Measurements from ENCODE around the gene RNPS1. TPM values are rescaled to one million over a fixed set of nuclear protein-coding genes. Genes with fewer than 3 reads are reported as not detected.

RNPS1 gene
- total RNA-seq, 1 donor: 95.0 TPM

DNA sequence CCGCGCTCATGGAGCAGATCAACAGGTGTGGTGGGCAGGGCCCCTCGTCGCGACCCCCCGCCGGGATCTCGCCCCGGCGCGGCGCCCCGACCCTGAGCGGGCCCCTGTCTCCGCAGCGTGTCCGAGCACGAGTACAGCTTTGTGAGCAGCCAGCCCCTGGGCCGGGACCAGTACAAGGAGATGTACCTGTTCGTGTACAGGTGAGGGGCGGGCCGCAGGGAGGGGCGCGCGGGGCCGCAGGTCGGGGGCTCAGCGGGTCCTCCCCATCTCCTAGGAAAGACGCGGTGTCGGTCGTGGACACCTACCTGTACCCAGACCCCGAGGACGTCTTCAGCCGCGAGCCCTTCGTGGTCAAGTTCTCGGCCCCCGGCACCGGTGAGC, 30.8 kb downstream of the RNPS1 start:
- DNase-seq (ENCODE audit: low read depth): no peak
- peak overlapping the region; percentile 43 for H3K4me3 ChIP-seq (ENCODE audit: low read depth, low read length)
- TF ChIP-seq CTCF (IDR thresholded peaks at IDR 0.05; ENCODE audit: insufficient read depth, low read depth, low read length): no peak

- peak; percentile 18 for DNase-seq (ENCODE audit: low read depth)
- TF ChIP-seq CTCF (IDR thresholded peaks at IDR 0.05; ENCODE audit: insufficient read depth, low read depth, low read length): no peak
- H3K4me3 ChIP-seq (ENCODE audit: low read depth, low read length): peak within 1 kb of the TSS; percentile 43
Observed at GRCh38 chr16:2236337-2237101, 31.4 kb downstream of the RNPS1 start, which contains the start of gene DNASE1L2. Gene DNASE1L2, plus strand, starts transcription at chr16:2236444. Its CDS starts 373 bp downstream, at chr16:2236817.

DNA sequence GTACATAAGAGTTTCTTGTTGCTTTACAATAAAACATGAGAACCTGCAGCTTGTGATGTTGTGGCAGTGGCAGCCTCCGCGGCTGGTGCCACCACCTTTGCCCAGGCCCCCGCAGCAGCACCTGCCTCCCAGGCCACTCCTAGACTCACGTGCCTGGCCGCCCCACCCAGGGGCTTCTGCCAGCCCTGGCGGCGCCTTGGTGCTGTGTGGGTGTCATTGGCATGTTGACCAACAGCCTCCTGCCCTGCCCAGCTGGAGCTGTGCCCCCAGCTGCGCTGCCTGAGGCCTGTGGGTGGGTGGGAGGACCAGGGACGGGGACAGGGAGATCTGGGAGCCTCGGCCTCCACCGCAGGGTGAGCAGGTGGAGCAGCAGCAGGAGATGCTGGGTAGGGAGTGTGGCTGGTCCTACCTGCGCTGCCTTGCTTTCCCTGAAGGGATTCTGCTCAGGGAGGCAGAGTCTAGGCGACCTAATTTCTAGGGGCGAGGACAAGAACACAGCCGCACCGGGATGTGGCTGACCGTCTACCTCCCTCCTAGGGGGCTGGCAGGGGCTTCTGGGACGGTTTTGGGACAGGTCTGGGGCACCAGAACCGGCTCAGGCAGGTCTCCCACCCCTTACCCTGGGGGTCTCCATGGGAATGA, 32.1 kb downstream of the RNPS1 start:
- no peak for DNase-seq (ENCODE audit: low read depth)

DNA sequence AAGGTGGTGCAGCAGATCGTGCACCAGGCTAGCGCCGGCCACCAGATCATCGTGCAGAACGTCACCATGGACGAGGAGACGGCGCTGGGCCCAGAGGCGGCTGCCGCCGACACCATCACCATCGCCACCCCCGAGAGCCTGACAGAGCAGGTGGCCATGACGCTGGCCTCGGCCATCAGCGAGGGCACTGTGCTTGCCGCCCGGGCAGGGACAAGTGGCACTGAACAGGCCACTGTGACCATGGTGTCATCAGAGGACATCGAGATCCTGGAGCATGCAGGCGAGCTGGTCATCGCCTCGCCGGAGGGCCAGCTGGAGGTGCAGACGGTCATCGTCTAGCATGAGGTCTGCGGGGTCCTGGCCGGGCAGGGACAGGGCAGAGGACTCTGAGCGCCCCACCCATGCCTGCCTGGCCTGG, 32.7 kb downstream of the RNPS1 start:
- no peak overlapping the region for H3K4me3 ChIP-seq (ENCODE audit: low read depth, low read length)
- TF ChIP-seq CTCF (IDR thresholded peaks at IDR 0.05; ENCODE audit: insufficient read depth, low read depth, low read length): no peak
- DNase-seq (ENCODE audit: low read depth): no peak

More for the DNA sequence above, 32.1 kb downstream of the RNPS1 start:
- no peak overlapping the region for H3K4me3 ChIP-seq (ENCODE audit: low read depth, low read length)
- TF ChIP-seq CTCF (IDR thresholded peaks at IDR 0.05; ENCODE audit: insufficient read depth, low read depth, low read length): no peak

DNA sequence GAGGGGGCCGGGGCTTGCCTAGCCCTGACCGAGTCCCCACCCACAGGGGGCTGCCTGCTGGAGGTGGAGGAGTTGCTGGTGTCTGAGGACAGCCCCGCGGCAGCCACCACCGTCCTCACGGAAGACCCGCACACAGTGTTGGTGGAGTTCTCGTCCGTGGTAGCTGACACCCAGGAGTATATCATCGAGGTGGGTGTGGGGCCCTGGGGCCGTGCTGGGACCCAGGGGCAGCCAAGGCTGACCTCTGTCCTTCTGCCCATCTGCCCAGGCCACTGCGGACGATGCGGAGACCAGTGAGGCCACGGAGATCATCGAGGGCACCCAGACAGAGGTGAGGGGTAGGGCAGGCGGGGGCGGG, 33.1 kb downstream of the RNPS1 start:
- no peak for DNase-seq (ENCODE audit: low read depth)
- no peak overlapping the region for H3K4me3 ChIP-seq (ENCODE audit: low read depth, low read length)
- TF ChIP-seq CTCF (IDR thresholded peaks at IDR 0.05; ENCODE audit: insufficient read depth, low read depth, low read length): no peak

- H3K4me3 ChIP-seq (ENCODE audit: low read depth, low read length): no peak overlapping the region
- no peak for DNase-seq (ENCODE audit: low read depth)
- TF ChIP-seq CTCF (IDR thresholded peaks at IDR 0.05; ENCODE audit: insufficient read depth, low read depth, low read length): no peak
Observed at GRCh38 chr16:2233872-2234812, 33.8 kb downstream of the RNPS1 start.
